GM18870 (cell line): ENCODE measurements around the gene PCBP3.
"Not testable (repeated sequence)": the region's sequence is repeated elsewhere in the genome, so short reads cannot be mapped to it uniquely, and the experiment has no call there.

Experiments used
- ATAC-seq: cut with Tn5 transposase; IDR thresholded peaks from one replicate; pipeline ENCODE4 v1.9.1; 2021; ENCODE audit warnings: moderate library complexity; ENCODE audit not compliant: unreplicated experiment

Gene PCBP3

GRCh38 chr21:45669382-45669781 is 25.9 kb downstream of the PCBP3 start:
- no peak for ATAC-seq

- ATAC-seq, result no peak
Measured at GRCh38 chr21:45670731-45671130, 27.2 kb downstream of the PCBP3 start.

DNA sequence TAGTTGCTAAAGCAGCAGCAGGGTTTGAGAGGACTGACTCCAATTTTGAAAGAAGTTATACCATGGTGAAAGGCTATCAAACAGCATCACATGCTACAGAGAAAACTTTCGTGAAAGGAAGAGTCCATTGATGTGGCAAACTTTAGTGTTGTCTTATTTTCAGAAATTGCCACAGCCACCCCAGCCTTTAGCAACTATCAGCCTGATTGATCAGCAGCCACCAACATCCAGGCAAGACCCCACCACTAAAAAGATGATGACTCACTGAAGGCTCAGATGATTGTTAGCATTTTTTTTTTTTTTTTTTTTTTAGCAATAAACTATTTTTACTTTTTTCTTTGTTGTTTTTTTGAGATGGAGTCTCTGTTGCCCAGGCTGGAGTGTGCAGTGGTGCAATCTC is 35.3 kb downstream of the PCBP3 start:
- not testable (repeated sequence) for ATAC-seq

DNA sequence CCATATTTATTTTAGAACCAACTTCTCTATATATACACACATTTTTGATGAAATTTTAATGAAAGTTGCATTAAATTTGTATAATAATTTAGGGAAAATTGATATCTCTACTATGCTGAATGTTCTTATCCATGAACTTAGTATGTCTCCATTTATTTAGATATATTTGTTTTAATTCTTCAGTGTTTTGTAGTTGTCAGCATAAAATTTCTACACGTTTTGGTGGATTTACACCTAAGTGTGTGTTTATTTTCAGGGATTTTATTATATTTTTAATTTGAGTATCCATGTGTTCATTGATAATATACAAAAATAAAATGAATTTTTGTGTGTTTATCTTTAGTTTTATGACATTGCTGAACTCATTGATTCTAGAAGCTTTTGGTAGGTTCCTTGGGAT is 36.7 kb downstream of the PCBP3 start:
- ATAC-seq, result no peak

DNA sequence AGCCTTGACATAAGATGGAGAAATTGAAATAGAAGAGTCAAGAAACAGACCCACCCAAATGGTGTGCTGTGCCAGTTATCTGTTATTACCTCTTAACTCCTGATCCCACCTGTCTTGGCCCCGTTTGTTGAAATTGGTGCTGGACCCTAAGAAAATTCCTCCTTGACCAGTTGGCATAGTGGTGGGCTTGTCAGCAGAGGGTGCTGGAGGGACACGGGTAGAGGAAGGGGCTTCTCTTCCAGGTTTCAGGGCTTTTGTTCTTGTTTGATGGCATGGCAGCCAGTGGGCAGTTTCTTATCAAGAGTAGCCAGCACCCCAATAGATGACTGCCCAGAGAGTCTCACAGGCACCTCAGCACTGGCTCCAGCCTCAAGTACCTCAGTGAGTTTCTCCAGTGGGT is 51.6 kb downstream of the PCBP3 start:
- no peak for ATAC-seq

- no peak for ATAC-seq
Measured at GRCh38 chr21:45698493-45699184, 55.1 kb downstream of the PCBP3 start.

- ATAC-seq, result no peak
Measured at GRCh38 chr21:45699251-45699942, 55.9 kb downstream of the PCBP3 start.

GRCh38 chr21:45699966-45700365 is 56.4 kb downstream of the PCBP3 start:
- ATAC-seq, result no peak

DNA sequence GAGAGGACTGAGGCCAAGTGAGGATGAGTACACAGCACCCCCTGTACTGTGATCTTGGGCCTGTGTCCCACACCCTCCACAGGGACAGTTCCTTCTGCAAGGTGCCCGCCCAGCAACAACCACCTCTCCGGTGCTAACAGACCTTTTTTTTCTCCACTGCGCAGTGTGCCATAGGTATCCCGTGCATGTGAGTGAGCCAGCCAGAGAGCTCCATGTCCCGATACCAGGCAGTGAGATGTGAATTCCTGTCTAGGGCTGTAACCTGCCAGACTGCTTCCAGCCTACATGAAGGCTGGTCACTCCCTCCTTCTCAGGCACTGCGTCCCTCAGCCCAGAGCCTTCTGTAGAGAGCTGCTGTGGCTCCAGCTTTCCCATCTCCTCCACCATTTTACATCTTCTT is 56.9 kb downstream of the PCBP3 start:
- no peak for ATAC-seq

- ATAC-seq, result no peak
Measured at GRCh38 chr21:45704311-45705108, 61.0 kb downstream of the PCBP3 start.

DNA sequence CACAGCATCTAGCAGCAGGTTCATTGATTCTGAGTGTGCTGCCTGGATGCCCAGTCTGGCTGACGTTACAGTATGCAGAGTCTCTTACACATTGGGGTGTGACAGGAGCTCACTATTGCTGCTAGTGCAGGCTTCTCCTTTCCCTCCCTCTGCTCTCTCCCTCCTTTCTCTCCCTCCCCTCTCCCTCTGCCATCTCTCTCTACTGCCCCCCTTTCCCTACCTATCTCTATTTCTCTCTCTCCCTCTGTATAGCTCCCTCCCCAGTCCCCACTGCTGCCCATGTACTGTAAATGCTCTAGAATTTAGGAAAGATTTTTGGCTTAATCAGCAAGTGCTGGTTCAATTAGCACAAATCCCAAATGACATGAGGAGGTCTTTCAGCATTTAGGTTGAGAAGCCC is 62.8 kb downstream of the PCBP3 start:
- no peak for ATAC-seq

GRCh38 chr21:45709173-45709572 is 65.6 kb downstream of the PCBP3 start:
- no peak for ATAC-seq

- no peak for ATAC-seq
Measured at GRCh38 chr21:45709696-45710268, 66.3 kb downstream of the PCBP3 start.

- not testable (repeated sequence) for ATAC-seq
Measured at GRCh38 chr21:45710306-45710705, 66.8 kb downstream of the PCBP3 start.

- no peak for ATAC-seq
Measured at GRCh38 chr21:45713613-45714012, 70.1 kb downstream of the PCBP3 start.

- no peak for ATAC-seq
Measured at GRCh38 chr21:45715441-45715840, 71.9 kb downstream of the PCBP3 start.

DNA sequence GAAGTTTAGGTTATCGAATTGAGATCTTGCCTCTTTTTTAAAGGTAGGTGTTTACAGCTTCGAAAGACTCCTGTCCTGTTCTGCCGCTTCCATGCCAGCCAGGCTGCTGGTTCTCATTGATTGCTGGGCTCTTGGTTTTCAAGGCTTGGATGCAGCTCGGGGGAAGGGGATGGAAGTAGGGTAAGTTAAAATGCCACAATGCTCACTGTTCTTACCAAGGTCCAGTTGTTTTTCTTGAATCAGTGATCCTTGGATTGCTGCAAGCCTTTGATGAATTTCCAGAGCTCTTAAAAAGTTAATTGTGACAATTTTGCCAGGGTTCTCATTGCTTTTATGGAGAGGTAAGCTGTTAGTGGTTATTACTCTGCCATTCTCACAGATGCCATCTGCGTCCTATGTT is 74.9 kb downstream of the PCBP3 start:
- no peak for ATAC-seq

DNA sequence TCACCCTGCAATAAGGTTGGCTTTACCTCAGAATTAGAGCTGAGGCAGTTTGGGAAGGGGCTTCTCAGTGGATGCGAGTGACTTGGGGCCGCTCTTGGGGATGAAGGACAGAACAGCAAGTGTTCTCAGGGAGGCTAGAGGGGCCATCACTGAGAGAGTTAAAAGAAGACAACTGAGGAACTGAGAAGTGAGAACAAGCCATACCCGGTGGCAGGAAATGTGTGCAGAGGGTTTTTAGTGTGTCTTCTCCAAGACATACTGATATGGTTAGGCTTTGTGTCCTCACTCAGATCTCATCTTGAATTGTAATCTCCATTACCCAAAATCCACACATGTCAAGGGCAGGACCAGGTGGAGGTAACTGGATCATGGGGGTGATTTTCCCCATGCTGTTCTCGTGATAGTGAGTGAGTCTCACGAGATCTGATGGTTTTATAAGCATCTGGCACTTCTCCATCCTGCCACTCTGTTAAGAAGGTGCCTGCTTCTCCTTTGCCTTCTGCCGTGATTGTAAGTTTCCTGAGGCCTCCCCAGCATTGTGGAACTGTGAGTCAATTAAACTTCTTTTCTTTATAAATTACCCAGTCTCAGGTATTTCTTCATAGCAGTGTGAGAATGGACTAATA is 75.8 kb downstream of the PCBP3 start:
- no peak for ATAC-seq

DNA sequence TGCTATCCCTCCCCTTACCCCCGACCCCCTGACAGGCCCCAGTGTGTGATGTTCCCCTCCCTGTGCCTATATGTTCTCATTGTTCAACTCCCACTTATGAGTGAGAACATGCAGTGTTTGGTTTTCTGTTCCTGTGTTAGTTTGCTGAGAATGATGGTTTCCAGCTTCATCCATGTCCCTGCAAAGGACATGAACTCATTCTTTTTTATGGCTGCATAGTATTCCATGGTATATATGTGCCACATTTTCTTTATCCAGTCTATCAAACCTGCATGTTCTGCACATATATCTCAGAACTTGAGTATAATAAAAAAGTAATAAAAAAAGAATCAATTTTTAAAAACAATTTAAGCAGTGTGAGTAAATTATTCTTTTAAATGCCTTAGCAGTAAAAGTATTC is 76.7 kb downstream of the PCBP3 start:
- ATAC-seq, result not testable (repeated sequence)

DNA sequence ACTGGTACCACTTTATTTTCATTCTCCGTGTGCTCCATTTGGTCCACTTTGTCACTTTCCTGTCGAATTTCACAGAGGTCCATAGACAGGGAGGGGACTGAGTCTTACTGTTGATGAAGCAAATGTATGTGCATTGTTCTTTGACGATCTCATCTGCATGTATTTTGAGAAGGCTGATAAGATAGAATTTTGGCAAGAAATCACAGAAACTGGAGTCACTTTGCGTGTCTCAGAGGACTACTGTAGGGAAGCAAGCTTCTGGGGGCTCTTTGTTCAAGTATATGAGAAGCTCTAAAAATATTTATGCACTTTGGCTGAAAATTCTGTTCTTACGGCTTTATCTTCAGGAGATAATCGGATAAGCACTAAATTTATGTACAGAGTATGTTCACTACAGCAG is 78.1 kb downstream of the PCBP3 start:
- no peak for ATAC-seq
